ENCODE measurements around the gene STK4.

DNA sequence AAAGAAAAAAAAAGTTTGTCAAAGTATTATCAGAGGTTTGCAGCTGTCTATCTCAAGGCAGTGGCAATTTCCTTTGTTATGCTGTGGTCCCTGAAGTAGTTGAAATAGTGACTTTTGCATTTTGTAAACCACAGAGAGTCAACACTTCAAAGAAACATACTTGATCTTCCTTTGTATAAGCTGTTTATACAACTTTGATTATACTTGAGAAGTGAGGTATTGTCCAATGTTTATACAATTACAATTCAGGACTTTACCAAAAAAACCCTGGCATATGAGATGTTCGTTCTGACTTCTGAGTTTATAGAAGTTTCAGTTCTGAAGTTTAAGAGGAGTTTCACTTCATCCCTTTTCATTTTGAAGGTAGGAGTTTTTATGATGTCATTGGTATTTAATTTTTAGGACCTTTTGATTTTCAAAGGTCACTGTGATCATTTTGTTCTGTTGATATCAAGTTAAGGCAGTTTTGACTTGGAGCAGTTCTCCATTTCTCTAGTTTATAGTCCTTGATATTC lies 4.0 kb downstream of the STK4 start:
- TF ChIP-seq, protein P1, sequence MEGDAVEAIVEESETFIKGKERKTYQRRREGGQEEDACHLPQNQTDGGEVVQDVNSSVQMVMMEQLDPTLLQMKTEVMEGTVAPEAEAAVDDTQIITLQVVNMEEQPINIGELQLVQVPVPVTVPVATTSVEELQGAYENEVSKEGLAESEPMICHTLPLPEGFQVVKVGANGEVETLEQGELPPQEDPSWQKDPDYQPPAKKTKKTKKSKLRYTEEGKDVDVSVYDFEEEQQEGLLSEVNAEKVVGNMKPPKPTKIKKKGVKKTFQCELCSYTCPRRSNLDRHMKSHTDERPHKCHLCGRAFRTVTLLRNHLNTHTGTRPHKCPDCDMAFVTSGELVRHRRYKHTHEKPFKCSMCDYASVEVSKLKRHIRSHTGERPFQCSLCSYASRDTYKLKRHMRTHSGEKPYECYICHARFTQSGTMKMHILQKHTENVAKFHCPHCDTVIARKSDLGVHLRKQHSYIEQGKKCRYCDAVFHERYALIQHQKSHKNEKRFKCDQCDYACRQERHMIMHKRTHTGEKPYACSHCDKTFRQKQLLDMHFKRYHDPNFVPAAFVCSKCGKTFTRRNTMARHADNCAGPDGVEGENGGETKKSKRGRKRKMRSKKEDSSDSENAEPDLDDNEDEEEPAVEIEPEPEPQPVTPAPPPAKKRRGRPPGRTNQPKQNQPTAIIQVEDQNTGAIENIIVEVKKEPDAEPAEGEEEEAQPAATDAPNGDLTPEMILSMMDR (IDR thresholded peaks at IDR 0.05), result no peak
- TF ChIP-seq POLR2A (IDR thresholded peaks at IDR 0.05), result no peak
